NCI-H1694 treated with DMSO at 0.1 percent for 48 hours (cell line): ENCODE data around the gene COMMD9.

Experiments
- DNase-seq: peaks from one replicate; lab custom pipeline; 2025; lab: John Stamatoyannopoulos, UW

COMMD9 gene

GRCh38 chr11:36222831-36223635 lies 66.2 kb downstream of the COMMD9 start:
- no peak for DNase-seq
